D721Med (cell line): Measurements from ENCODE around the gene UNG.

ENCODE experiments used
- DNase-seq: peaks from one replicate; pipeline ENCODE4 v3.0.0; 2011; ENCODE audit warnings: low spot score; ENCODE audit not compliant: insufficient read length
- FAIRE-seq: peaks from 2 replicates; lab custom pipeline; 2011; peaks lifted over from hg19 to GRCh38; lab: Jason Lieb, UNC
- TF ChIP-seq, protein P1 (sequence below): IDR thresholded peaks from 2 replicates; pipeline ENCODE4 v1.5.1; 2012; ENCODE audit warnings: mild to moderate bottlenecking, control low read depth; ENCODE audit not compliant: insufficient read depth; ENCODE audit errors: missing control alignments

The UNG gene

GRCh38 chr12:109092497-109093021, 4.8 kb upstream of the UNG start:
- FAIRE-seq, result no peak
- DNase-seq, result no peak
- TF ChIP-seq, protein P1, sequence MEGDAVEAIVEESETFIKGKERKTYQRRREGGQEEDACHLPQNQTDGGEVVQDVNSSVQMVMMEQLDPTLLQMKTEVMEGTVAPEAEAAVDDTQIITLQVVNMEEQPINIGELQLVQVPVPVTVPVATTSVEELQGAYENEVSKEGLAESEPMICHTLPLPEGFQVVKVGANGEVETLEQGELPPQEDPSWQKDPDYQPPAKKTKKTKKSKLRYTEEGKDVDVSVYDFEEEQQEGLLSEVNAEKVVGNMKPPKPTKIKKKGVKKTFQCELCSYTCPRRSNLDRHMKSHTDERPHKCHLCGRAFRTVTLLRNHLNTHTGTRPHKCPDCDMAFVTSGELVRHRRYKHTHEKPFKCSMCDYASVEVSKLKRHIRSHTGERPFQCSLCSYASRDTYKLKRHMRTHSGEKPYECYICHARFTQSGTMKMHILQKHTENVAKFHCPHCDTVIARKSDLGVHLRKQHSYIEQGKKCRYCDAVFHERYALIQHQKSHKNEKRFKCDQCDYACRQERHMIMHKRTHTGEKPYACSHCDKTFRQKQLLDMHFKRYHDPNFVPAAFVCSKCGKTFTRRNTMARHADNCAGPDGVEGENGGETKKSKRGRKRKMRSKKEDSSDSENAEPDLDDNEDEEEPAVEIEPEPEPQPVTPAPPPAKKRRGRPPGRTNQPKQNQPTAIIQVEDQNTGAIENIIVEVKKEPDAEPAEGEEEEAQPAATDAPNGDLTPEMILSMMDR, result no peak

- TF ChIP-seq, protein P1, result peak; percentile 92
- FAIRE-seq (no peak), DNase-seq (peak; percentile 84)
Observed at GRCh38 chr12:109093022-109093918, 4.1 kb upstream of the UNG start, which contains the start of gene ALKBH2. Gene ALKBH2, minus strand, starts transcription at chr12:109093472. Its CDS starts 686 bp downstream, at chr12:109092786.

DNA sequence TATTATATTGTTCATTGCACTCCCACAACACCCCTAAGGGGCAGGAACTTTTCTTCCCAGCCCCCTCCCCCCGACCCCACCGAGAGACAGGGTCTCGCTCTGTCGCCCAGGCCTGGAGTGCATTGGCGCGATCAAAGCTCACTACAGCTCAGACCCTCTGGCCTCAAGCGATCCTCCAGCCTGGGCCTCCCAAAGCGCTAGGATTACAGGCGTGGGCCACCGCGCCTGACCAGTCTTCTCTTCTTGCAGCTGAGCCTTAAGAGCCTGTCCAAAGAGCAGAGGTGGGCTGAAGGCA, 310 bp upstream of the UNG start:
- TF ChIP-seq, protein P1, result no peak
- FAIRE-seq (no peak), DNase-seq (no peak)

GRCh38 chr12:109098183-109098604, 797 bp downstream of the UNG start:
- TF ChIP-seq, protein P1, result no peak
- no peak for FAIRE-seq
- DNase-seq, result no peak

DNA sequence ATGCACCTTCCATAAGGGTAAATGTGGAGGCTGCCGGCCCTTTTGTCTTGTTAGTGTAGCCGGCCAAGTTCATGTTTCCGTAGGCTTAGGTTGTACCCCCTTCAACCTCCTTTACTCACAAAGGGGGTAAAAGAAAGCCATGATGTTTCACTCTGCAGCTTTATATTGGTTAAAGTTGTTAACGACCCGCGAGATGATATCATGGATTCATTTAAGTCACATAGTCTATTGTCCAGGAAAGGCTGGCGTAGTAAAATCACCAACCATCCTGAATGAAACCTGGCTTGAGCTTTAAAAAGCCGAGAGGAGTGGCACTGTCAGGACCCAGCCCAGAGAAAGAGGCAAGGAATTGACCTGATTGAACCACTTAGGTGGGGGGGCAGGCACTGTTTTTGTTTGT, 1.3 kb downstream of the UNG start:
- TF ChIP-seq, protein P1, result no peak
- FAIRE-seq, result peak; percentile 44

DNA sequence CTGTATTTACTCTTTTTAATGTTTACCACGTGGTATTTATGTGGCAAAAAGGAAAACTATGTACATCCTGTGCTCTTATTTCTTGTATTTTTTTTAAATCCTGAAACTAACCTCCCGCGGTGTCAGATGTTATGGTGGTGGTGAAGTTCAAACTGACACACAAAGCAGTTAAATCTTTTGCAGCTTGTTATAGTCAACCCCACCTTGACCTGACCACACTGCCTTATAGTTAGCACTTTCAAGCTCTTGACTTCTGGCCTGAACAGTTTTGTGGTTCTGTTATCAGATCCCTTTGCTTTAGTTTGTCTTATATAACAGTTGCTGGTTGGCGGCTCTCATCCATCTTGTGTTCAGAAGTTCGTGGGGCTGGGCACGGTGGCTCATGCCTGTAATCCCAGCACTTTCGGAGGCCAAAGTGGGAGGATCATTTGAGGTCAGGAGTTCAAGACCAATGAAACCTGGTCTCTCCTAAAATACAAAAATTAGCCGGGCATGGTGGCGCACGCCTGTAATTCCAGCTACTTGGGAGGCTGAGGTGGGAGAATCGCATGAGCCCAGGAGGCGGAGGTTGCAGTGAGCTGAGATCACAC, 2.1 kb downstream of the UNG start:
- no peak for FAIRE-seq
- TF ChIP-seq, protein P1, result no peak
- no peak for DNase-seq

More for the DNA sequence above, 1.3 kb downstream of the UNG start:
- no peak for DNase-seq
